HG03066 (cell line): ENCODE data around the gene AHNAK2.
A peak's percentile ranks its signal among the peaks of the same experiment; 100 is the strongest.
"Not testable (repeated sequence)": the region's sequence is repeated elsewhere in the genome, so short reads cannot be mapped to it uniquely, and the experiment has no call there.

ENCODE experiments used
- ATAC-seq: cut with Tn5 transposase; IDR thresholded peaks from one replicate; pipeline ENCODE4 v1.9.1; 2021; ENCODE audit warnings: low read depth; ENCODE audit not compliant: unreplicated experiment

The AHNAK2 gene

DNA sequence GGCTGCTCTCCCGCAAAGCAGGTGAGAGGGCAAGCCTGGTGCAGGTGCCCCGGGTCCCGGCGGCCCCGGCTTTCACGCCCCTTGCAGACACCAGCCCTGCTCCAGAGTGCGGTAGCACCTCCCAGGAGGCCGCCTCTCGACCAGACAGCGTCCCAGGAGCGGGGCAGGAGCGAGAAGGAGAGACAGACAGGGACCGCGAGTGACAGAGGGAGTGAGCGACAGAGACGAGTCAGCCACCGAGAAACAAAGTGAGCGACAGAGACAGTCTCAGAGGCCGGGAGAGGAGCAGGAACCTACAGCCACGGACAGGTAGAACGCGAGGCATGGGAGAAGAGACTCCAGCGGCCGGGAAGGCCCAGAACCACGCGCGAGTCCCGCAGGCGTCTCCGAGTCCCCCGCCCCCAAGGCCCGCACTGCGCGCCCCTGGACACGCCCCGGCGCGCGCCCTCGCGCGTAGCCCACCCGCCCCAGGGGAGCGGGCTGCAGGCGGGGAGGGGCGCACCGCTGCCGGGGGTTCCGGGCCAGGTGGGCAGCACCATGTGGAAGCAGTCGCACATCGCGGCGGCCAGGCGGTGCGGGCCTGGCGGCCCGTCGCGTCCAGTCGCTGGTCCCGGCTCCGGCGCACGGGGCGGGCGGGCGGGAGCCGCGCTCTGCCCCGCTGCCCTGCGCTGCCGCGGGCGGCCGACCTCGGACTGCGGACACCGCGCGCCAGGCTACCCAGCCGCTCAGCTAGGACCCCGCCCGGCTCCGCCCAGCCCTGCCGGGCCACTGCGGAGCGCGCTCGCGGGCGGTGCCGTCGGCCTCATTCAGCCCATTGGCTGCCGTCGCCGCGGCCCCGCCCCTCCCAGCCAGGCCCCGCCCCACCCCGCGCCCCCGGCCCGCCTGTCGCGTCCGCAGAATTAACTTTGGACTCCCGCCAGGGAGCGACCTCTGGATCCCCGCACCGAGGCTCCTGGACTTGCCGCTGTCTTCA lies at the start of gene AHNAK2:
Gene AHNAK2, minus strand, starts transcription at position 694 of the 973 bp plus-strand sequence. Its CDS starts 137 bp downstream, at position 557.
- no peak for ATAC-seq

- not testable (repeated sequence) for ATAC-seq
Measured at GRCh38 chr14:105027718-105028117, 49.5 kb upstream of the AHNAK2 start.

- ATAC-seq, result no peak
Measured at GRCh38 chr14:105026802-105027563, 48.8 kb upstream of the AHNAK2 start.

DNA sequence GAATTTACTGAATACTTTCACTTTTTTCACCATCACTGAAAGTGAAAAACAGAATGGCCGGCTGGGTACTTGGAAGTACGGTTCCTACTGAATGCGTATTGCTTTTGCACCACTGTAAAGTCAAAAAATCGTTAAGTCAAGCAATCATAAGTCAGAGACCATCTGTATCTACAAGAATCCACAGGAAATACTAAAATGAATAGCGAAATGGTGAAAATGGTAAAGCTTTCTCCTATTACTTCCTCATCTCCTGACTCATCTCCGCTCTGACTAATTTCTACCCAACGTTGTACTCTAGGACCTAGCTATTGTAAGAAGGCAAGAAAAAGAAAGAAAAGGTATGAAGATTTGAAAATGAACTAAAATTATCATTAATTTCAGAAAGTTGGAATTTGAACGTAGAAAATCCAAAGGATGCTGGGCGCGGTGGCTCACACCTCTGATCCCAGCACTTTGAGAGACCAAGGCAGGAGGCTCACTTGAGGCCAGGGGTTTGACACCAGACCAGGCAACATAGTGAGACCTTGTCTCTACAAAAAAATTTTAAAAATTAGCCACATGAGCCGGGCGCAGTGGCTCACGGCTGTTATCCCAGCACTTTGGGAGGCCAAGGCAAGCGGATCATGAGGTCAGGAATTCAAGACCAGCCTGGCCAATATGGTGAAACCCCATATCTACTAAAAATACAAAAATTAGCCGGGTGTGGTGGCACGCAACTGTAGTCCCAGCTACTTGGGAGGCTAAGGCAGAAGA lies 48.0 kb upstream of the AHNAK2 start:
- no peak for ATAC-seq

- ATAC-seq, result no peak
Measured at GRCh38 chr14:105025429-105025828, 47.3 kb upstream of the AHNAK2 start.

DNA sequence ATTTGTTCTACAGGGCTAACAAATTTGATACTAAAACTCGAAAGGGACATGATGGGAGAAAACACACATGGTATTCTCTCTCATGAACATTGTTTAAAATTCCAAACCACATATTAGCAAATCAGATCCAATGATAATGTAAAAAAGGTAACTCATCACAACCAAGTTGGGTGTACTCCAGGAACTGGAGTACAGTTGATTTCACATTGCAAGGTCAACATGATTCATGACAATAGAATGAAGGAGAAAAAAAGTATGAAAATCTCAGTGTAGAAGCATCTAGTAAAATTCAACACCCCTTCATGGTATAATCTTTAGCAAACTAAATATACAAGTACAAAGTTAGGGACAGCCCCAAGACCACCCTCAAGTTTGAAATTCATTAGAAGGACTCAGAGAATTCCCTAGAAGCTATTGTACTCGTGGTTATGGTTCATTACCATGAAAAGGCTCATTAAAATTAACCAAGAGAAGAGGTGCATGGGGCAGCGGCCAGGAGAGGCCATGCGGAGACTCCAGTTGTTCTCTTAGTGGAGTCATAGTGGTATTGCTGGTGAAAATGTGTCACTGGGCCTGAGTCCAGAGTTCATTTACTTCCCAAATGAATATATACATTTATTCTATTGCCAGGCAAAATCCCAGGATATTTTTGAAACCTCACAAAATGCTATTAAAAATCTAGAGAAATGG lies 45.8 kb upstream of the AHNAK2 start:
- no peak for ATAC-seq

DNA sequence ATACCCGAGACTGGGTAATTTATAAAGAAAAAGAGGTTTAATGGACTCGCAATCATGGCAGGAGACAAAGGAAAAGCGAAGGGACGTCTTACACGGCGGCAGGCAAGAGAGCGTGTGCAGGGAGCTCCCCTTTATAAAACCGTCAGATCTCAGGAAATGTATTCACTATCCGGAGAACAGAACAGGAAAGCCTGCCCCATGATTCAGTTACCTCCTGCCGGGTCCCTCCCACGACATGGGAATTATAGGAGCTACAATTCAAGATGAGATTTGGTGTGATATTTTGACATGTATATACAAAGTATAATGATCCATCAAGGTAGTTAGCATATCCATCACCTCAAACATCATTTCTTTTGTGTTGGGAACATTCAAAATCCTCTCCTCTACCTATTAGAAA lies 45.0 kb upstream of the AHNAK2 start:
- ATAC-seq, result no peak

DNA sequence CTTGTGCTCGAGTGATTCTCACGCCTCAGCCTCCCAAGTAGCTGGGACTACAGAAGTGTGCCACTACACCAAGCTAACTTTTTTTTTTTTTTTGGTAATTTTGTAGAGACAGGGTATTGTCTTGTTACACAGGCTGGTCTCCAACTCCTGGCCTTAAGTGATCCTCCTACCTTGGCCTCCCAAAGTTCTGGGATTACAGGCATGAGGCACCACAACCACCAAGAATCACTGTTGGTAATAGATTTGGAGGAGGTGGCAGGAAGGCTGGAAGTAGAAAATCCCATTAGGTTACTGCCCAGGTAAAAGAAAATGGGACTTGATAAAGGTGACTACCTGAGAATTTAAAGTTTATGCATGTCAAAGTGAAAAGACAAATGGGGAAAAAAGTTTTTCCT lies 44.1 kb upstream of the AHNAK2 start:
- no peak for ATAC-seq

- ATAC-seq, result no peak
Measured at GRCh38 chr14:105021656-105022275, 43.6 kb upstream of the AHNAK2 start.

- ATAC-seq, result peak; percentile 69
Measured at GRCh38 chr14:105020815-105021655, 42.9 kb upstream of the AHNAK2 start, which contains the start of gene CDCA4. TSS of gene CDCA4 (minus strand) at chr14:105021083. CDS start at chr14:105011929, 9,154 bp downstream.

DNA sequence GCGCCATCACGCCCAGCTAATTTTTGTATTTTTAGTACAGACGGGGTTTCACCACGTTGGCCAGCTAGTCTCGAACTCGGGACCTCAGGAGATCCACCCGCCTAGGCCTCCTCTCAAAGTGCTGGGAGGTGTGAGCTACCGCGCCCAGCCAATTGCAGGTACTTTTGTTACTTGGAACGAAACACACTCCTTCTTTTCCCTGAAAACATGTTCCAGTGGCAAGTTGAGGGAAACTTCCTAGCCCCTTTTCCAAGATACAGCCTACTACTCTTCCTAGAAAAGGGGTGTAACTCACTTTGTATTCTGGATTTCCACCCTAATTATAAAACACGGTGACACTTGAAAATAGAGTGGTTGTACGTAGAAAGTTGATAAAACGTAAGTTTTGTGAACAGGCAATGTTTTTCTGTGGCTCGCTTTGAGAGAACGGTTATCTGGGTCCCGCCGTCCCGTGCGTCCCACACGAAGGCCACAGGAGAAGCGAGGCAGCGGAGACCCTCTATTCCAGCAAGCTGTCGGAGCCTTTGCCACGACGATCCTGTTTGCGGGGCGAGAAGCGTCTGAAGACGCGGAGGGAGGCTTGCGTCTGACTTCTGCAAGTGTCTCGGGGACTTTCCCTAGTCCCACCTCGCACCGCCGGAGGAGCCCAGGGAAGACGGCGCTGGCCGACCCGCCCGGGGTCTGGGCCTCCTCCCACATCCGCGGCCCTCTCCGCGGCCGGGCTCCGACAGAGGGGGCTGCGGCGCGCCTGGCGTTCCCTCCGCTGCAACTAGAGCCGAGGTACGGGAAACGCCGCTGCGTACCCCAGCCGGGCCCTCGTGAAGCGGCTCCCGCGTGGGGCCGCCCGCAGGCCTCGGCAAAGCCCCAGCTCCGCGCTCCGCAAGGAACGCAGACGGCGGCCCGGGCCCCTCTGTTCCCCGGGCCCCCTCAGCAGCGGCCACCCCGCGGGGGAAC lies 42.0 kb upstream of the AHNAK2 start:
- peak; percentile 11 for ATAC-seq

- ATAC-seq, result no peak
Measured at GRCh38 chr14:105018414-105018813, 40.2 kb upstream of the AHNAK2 start.

- ATAC-seq, result no peak
Measured at GRCh38 chr14:105015905-105016304, 37.7 kb upstream of the AHNAK2 start.

GRCh38 chr14:105015242-105015641 lies 37.1 kb upstream of the AHNAK2 start:
- ATAC-seq, result no peak

DNA sequence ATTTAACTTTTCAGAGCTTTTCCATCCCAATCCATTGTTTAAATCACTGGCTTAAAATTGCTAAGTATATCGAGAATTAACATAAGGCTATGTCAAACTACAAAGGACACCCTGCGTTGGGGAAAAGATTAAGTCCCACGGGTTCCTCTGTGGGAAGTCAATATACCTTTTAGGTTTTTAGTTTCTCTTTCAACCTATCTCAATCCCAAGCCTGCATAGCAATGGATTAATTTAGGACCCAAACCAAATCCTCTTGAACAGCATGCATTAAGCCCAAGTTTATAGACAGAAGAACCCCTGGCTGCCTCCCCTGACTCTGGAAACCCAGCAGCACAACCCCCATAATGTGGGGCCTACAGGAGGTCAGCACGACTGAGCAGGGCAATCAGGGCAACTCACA lies 36.5 kb upstream of the AHNAK2 start:
- no peak for ATAC-seq

GRCh38 chr14:105014032-105014431 lies 35.9 kb upstream of the AHNAK2 start:
- ATAC-seq, result no peak

DNA sequence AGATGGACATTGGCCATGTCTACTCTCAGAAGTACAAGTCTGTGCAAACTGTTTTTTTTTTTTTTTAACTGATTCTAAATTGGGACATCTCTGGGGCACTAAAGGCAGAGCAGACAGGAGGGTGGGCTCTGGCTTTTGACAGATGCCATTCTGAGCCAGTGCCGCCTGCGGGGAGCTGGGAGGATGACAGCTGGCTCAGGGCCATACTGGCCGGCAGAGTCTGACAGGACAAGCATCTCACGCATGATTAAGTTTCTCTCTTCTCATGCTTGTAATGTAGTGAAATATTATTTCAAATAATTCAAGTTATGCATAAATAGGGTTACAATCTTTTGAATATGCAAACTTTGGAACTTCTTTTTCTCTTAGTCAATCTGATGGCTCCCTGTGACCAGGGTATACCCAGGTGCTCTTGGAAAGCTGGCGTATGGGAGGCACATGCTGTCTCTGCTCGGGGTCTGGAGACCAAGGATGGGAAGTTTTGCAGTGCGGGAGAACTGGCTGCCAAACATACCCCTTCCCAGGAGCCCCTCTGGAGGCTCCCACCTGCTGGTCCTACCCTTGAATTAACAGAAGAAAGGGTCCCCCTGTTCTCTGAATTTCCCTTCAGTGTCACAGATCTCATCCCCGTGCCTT lies 35.1 kb upstream of the AHNAK2 start:
- no peak for ATAC-seq
